GM21515 (cell line): ENCODE measurements around the gene PLD1.
"Not testable (repeated sequence)": the region's sequence is repeated elsewhere in the genome, so short reads cannot be mapped to it uniquely, and the experiment has no call there.

Experiments
- ATAC-seq: cut with Tn5 transposase; IDR thresholded peaks from one replicate; pipeline ENCODE4 v1.9.1; 2021; ENCODE audit not compliant: unreplicated experiment

PLD1 gene

GRCh38 chr3:171643033-171643432, 167.2 kb downstream of the PLD1 start:
- no peak for ATAC-seq

GRCh38 chr3:171640520-171641412, 169.5 kb downstream of the PLD1 start:
- ATAC-seq: no peak

GRCh38 chr3:171636666-171637065, 173.6 kb downstream of the PLD1 start:
- no peak for ATAC-seq

DNA sequence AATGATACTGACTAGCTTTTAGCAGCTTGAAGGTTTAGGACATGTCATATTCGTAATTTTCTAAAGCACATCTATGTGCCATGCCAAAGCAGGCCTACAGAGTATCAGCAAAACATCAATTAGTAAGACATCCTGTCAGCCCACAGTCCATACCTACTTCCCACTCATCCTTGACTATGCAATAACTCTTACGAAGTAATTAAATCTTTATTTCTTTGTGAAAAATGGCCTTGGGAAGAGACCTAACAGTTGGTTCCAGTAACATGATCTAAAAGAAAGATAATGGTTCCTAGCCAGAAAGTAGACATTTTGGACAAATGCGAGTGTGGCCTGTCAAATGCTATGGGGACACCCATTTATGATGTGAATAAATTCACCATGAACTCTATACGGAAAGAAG, 177.5 kb downstream of the PLD1 start:
- no peak for ATAC-seq

DNA sequence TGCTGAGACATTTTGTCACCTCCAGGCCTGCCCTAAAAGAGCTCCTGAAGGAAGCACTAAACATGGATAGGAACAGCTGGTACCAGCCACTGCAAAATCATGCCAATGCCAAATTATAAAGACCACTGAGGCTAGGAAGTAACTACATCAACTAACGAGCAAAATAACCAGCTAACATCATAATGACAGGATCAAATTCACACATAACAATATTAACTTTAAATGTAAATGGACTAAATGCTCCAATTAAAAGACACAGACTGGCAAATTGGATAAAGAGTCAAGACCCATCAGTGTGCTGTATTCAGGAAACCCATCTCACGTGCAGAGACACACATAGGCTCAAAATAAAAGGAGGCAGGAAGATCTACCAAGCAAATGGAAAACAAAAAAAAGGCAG, 183.5 kb downstream of the PLD1 start:
- ATAC-seq: not testable (repeated sequence)

DNA sequence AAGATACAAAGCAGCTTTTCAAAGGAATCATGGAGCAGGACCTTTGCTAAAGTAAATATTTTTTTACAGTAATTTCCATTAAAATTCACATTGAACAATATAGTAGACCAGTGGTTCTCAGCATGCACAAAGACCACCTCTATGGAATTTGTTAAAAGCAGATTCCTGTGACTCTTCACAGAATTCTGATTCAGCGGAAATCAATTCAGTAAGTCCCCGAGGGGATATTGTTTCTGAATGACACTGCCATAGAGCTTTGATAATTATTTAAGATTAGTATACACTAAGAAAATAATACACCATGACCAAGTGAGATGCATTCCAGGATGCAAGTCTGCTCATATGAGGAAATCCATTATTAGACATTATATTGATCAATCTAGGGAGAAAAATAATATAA, 188.2 kb downstream of the PLD1 start:
- no peak for ATAC-seq

DNA sequence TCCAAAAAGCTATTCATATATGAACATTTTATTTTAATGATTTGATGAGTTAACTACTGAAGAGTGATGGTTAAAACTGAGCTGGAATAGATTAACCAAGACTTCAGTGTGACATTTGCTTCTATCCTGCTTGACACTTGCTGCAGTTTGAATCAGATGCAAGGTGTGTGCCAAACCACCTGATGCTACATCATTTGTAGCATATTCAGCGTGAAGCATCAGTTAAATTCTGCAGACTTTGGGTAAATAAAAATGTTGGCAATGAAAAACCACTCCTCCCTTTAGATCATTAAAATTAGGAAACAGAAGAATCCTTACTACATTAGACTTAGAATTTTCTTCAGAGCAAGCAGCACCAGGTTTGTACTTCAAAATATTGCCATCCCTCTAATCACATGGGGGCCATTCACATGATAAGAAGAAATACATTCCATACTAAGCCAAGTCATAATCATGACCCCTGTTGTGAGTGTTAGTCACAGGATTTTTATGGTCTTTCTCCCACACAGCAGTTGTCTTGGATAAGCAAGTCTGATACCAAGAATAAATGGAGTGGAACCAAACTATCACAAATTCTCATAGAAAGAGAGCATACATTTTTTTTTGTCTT, 189.4 kb downstream of the PLD1 start:
- ATAC-seq: no peak

GRCh38 chr3:171616798-171617197, 193.5 kb downstream of the PLD1 start:
- no peak for ATAC-seq

GRCh38 chr3:171615686-171616085, 194.6 kb downstream of the PLD1 start:
- no peak for ATAC-seq

GRCh38 chr3:171615281-171615680, 195.0 kb downstream of the PLD1 start:
- no peak for ATAC-seq

- no peak for ATAC-seq
Measured at GRCh38 chr3:171614318-171614921, 195.9 kb downstream of the PLD1 start.

DNA sequence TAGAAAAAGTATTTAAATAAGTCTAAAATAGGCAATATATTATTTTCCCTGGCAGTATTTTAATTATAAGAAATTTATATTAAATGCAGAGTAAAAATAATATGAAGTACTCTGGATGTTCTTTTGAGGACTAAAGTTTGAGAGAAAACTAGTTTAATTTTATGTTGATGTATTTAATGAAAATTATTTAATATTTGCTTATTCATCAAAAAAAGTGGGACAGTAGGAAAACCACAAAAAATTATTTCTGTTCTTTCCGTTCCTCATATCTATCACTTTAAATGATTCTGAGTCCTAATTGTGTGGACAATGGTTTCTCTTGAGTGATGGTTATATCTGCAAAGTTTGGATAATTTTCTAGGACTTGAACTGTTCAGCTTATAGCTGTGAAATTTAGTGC, 202.8 kb downstream of the PLD1 start:
- no peak for ATAC-seq

GRCh38 chr3:171606151-171606751, 204.0 kb downstream of the PLD1 start:
- ATAC-seq: no peak

- no peak for ATAC-seq
Measured at GRCh38 chr3:171604370-171604769, 205.9 kb downstream of the PLD1 start.

GRCh38 chr3:171602072-171602471, 208.2 kb downstream of the PLD1 start:
- ATAC-seq: no peak

GRCh38 chr3:171600030-171600429, 210.3 kb downstream of the PLD1 start:
- ATAC-seq: no peak

DNA sequence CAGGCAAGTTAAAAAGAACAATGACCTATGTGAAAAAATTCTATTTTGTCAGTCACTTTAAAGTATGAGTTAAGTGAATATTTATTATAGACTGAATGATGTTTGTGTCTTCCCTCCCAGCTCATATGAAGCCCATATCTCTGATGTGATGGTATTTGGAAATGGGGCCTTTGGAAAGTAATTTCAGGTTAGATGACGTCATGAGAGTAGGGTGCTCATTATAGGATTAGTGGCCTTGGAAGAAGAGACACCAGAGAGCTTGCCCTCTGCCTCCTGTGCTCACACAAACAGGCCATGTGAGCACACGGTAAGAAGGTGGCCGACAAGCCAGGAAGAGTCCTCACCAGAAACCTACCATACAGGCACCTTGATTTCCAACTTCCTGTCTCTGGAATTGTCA, 211.3 kb downstream of the PLD1 start:
- no peak for ATAC-seq

DNA sequence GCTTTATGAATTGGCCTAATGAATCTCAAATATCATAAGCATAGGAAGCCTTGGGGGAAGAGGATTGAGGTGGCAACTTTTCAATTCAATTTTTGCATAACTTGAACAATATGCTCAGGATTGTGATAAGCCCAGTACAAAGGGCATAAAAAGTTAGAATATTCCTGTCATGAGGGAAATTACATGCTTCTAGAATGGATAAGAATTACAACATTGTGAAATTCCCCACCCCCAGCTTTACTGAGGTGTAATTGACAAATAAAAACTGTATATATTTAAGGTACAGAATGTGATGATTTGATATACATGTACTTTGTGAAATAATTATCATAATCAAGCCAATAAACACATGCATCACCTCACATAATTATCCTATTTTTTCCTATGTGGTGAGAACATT, 217.5 kb downstream of the PLD1 start:
- ATAC-seq: no peak

GRCh38 chr3:171591070-171591469, 219.2 kb downstream of the PLD1 start:
- no peak for ATAC-seq

DNA sequence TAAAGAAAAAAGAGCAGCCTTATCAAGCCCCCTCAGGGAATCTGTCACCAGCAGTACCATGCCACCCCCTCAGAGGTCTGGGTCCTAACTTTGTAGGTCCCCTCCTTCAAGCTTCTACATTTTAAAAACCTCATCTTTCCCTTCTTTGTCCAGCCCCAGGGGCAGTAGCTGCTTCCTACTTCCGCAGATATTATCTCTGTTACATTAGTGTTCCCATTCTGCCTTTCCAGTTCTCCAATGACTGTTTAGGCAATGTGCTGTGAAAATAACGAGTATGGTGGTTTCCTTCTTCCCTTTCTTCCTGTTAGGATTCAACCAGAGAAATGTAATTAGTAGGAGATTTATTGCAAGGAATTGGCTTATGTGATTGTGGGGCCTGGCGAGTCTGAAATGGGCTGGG, 224.0 kb downstream of the PLD1 start:
- ATAC-seq: no peak

DNA sequence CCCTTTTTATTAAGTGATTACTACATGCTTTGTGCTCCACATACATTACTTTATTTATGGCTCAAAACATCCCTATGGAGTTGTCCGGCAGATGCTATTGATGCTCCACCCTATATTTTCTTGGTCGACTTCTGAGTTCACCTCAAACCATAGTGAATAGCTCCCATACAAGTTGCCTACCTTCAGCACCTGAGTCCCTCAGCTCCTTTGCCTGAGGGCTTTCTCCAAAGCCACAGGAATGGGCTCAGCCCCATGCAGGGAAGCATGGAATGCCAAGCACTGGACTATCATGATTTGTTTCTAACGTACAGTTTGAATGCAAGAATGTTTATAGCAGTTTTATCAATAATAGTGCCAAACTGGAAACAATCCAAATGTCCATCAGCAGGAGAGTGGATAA, 225.2 kb downstream of the PLD1 start:
- no peak for ATAC-seq

- no peak for ATAC-seq
Measured at GRCh38 chr3:171584100-171584499, 226.2 kb downstream of the PLD1 start.
